GM19468 (cell line): ENCODE results near the gene RABEP1.

Experiments used
- ATAC-seq: cut with Tn5 transposase; IDR thresholded peaks from one replicate; pipeline ENCODE4 v1.9.1; 2021; ENCODE audit warnings: mild to moderate bottlenecking, moderate library complexity, moderate number of reproducible peaks; ENCODE audit not compliant: unreplicated experiment; ENCODE audit errors: extremely low read depth

The RABEP1 gene

GRCh38 chr17:5355421-5356129 lies 73.5 kb downstream of the RABEP1 start:
- ATAC-seq, result no peak

- no peak for ATAC-seq
Measured at GRCh38 chr17:5361426-5361825, 79.3 kb downstream of the RABEP1 start.

- no peak for ATAC-seq
Measured at GRCh38 chr17:5362162-5362811, 80.2 kb downstream of the RABEP1 start.

GRCh38 chr17:5364156-5364555 lies 82.1 kb downstream of the RABEP1 start:
- no peak for ATAC-seq

GRCh38 chr17:5364696-5365095 lies 82.6 kb downstream of the RABEP1 start:
- no peak for ATAC-seq

GRCh38 chr17:5365831-5366230 lies 83.7 kb downstream of the RABEP1 start:
- no peak for ATAC-seq

- no peak for ATAC-seq
Measured at GRCh38 chr17:5370411-5370810, 88.3 kb downstream of the RABEP1 start.

- ATAC-seq, result no peak
Measured at GRCh38 chr17:5373112-5373511, 91.0 kb downstream of the RABEP1 start.

GRCh38 chr17:5378566-5379207 lies 96.6 kb downstream of the RABEP1 start:
- ATAC-seq, result no peak

- no peak for ATAC-seq
Measured at GRCh38 chr17:5379351-5380107, 97.4 kb downstream of the RABEP1 start.

- ATAC-seq, result no peak
Measured at GRCh38 chr17:5380491-5381135, 98.5 kb downstream of the RABEP1 start.

- no peak for ATAC-seq
Measured at GRCh38 chr17:5381542-5381941, 99.5 kb downstream of the RABEP1 start.

GRCh38 chr17:5391678-5392077 lies 109.6 kb downstream of the RABEP1 start:
- ATAC-seq, result no peak

GRCh38 chr17:5396612-5397011 lies 114.5 kb downstream of the RABEP1 start:
- no peak for ATAC-seq

- ATAC-seq, result no peak
Measured at GRCh38 chr17:5399767-5400166, 117.7 kb downstream of the RABEP1 start.

GRCh38 chr17:5405400-5405799 lies 123.3 kb downstream of the RABEP1 start:
- no peak for ATAC-seq

- ATAC-seq, result no peak
Measured at GRCh38 chr17:5408186-5408585, 126.1 kb downstream of the RABEP1 start.

- no peak for ATAC-seq
Measured at GRCh38 chr17:5410594-5411272, 128.6 kb downstream of the RABEP1 start.

GRCh38 chr17:5413682-5414081 lies 131.6 kb downstream of the RABEP1 start:
- ATAC-seq, result no peak

- no peak for ATAC-seq
Measured at GRCh38 chr17:5416901-5417300, 134.8 kb downstream of the RABEP1 start.
